GM19324 (cell line): ENCODE data around the gene SYAP1.
"Not testable (repeated sequence)": the region's sequence is repeated elsewhere in the genome, so short reads cannot be mapped to it uniquely, and the experiment has no call there.

Experiments
- ATAC-seq: cut with Tn5 transposase; IDR thresholded peaks from one replicate; pipeline ENCODE4 v1.9.1; 2021; ENCODE audit warnings: mild to moderate bottlenecking, moderate library complexity; ENCODE audit not compliant: unreplicated experiment, low FRiP score

Gene SYAP1

GRCh38 chrX:16772460-16772859 is 53.0 kb downstream of the SYAP1 start:
- no peak for ATAC-seq

DNA sequence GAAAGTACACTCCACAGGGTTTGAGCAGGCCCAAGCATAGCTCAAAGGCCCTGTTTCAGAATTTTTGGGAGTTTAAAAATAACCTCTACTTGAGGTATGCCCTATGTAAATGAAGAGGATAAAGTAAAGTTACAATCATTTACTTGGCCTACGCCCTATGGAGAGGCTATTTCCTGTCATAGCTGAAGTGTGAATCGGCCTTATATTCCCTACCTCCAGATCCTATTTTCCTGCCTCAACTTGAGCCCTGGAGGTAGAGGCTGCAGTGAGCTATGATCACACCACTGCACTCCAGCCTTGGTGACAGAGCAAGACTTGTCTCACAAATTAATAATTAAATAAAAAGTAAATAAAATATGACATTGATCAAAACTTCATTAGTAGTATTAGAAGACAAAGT is 55.3 kb downstream of the SYAP1 start:
- ATAC-seq = no peak

- no peak for ATAC-seq
Measured at GRCh38 chrX:16778545-16778944, 59.1 kb downstream of the SYAP1 start.

DNA sequence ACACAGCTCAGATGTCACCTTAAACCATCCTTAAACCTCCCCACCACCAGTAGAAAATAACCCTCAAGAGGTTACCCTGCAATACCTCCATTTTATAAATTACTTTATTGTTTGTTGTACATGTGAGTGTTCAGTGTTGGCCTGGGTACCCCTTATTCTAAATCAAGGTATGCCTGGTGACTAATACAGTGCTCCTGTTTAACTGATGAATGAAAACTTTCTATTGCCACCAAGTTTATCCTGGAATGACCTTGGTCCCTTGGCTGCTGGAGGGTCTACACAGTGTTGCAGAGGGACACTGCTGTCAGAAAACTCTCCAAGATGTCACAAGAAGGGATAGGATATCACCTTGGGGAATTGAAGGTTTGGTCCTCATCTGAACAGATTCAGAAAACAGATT is 59.6 kb downstream of the SYAP1 start:
- no peak for ATAC-seq

DNA sequence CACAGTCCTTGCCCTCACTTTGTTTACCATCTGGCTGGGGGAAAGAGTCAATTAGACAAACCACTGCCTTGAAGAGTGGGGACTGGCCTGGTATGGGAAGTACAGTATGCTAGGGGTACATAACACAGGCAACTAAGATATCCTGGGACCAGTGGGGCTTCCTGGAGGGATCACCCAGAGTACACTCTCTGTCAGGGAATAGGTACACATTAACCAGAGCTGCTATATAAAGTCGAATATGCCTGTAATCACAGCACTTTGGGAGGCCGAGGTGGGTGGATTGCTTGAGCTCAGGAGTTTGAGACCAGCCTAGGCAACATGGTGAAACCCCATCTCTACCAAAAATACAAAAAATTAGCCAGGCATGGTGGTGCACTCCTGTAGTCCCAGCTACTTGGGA is 60.4 kb downstream of the SYAP1 start:
- not testable (repeated sequence) for ATAC-seq

- ATAC-seq = no peak
Measured at GRCh38 chrX:16783452-16783851, 64.0 kb downstream of the SYAP1 start.

- not testable (repeated sequence) for ATAC-seq
Measured at GRCh38 chrX:16784440-16784839, 65.0 kb downstream of the SYAP1 start.

GRCh38 chrX:16785247-16786138 is 66.1 kb downstream of the SYAP1 start:
- ATAC-seq = no peak

DNA sequence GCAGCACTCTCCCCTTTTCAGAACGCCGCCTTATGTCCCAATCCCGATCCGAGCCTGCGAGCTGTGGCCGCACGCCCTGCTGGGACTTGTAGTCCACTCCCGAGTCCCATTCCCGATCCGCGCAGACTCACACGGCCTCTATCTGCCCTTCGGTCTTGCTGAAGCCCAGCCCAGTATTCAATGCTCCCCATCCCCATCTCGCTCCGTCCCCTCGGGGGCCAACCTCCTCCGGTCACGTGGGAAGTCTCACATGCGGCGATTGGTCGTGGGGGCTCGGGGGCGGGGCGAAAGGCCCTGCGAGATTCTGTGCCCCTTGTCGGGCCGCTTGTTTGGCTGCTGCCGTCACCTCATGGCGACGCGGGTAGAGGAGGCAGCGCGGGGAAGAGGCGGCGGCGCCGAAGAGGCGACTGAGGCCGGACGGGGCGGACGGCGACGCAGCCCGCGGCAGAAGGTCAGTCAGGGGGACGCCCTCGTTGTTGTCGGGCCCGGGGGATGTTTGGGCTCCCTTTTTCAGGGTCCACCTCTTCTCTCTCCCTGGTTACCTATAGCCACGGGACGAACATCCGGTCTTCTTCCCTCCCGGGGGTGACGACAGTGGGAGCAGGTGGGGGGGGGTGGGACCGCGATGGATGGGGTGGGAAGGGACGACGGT is 66.9 kb downstream of the SYAP1 start, which contains the start of gene TXLNG:
Gene TXLNG, plus strand, starts transcription at position 328 of the 652 bp plus-strand sequence. Its CDS starts 22 bp downstream, at position 350.
- ATAC-seq = peak; percentile 99

DNA sequence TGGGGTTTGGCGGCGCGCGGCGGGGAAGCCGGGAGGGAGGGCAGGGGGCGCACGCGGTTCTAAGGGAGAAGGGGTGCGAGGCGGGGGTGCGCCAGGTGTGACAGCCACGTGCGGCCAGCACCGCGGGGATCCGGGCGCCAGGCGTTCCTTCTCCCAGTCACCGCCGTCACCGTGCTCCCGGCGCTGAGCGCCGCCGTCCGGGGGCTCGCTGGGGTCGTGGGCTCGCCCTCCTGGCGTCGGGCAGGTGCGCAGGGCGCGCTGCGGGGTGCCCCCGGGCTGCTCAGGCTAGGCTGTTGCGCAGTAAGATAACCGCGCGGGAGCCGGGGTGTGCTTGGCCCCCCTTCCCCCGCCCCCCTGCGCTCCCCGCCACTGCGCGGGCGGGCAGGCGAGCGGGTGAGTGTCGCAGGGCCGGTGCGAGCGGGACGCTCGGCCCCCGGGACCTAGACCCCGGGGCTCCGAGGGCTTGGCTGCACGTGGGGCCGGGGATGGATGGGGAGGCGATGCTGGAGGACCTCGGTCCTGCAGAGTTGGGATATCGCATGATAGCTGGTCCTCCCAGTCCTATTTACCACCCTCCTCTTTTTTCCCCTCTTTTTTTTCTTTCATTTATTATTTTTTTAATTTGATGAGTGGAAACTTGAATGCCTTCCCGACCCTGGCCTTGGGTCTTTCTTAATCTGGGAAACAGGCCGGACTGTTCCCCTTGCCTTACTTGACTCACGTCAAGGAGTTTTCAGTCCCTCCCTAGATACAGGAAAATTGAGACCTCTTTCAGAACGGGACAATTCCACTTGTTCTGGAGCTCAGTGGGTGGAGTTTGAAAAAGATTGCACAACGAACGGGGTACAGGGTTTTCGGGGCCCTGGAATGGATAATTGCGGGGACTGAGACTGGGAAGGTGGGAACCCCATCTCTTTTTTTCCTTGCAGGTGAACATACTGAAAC is 67.7 kb downstream of the SYAP1 start:
- peak; percentile 16 for ATAC-seq

DNA sequence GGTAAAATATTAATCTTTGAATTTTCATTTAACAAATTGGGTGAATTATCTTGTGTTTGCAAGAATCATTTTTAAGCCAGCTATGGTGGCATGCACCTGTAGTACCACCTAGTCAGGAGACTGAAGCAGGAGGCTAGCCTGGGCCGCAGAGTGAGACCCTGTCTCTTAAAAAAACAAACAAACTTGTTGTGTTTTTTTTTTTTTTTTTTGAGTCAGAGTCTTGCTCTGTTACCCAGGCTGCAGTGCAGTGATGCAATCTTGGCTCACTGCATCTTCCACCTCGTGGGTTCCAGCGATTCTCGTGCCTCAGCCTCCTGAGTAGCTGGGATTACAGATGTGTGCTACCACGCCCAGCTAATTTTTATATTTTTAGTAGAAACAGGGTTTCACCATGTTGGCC is 69.1 kb downstream of the SYAP1 start:
- ATAC-seq = no peak

DNA sequence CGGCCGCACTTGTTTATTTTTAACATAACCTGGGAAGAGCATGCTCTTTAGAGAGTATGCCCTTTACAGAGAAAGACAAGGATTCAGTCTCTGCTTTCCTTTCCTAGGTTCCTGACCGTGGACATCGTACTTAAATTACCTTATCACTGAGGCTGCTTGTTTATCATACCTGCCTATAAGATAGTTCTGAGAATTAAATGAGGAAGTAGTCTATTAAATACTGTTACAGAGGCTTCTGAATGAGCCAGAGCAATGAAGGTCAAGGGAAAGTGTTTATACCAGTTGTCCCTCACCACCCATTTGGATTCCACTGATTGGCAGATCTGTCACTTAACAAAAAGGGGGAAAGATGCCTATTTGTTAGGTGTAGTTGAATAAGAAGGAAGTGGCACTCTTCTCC is 76.9 kb downstream of the SYAP1 start:
- ATAC-seq = no peak

DNA sequence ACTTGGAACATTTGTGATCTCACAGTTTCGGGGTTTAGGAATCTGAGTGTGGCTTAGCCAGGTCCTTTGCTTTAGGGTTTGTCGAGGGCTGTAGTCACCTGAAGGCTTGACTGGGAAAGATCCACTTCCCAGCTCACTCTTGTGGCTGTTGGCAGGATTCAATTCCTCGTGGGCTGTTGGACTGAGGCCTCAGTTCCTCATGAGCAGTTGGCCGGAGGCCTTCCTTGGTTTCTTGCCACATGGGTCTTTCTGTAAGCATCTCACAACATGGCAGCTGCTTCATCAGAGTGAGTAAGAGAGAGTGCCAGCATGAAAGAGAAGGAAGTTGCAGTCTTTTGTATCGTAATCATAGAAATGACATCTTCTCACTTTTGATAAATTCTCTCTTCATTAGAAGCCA is 77.9 kb downstream of the SYAP1 start:
- ATAC-seq = no peak

DNA sequence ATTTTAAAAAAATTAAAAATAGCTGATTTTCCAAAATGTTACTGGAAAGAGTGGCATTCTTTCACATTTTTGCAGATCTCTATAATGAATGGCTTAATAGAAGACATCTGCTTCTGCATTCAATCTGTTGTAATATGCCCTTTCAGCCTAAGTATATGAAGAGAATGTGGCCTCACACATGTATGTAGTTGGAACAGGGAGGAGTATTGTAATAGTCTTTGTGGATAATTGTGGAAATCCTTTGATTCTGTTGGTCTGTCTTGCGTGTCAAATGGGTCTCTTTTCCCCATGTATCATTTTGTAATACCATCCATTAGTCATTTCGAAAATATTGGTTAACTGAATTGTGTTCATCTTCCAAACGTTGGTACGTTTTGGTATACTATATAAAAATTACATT is 78.4 kb downstream of the SYAP1 start:
- no peak for ATAC-seq

- no peak for ATAC-seq
Measured at GRCh38 chrX:16804923-16805464, 85.6 kb downstream of the SYAP1 start.

GRCh38 chrX:16807548-16807947 is 88.1 kb downstream of the SYAP1 start:
- ATAC-seq = no peak

- no peak for ATAC-seq
Measured at GRCh38 chrX:16807976-16808542, 88.6 kb downstream of the SYAP1 start.

GRCh38 chrX:16814597-16814996 is 95.2 kb downstream of the SYAP1 start:
- no peak for ATAC-seq
